ENCODE measurements around the gene STX16. TPM values are rescaled to one million over a fixed set of nuclear protein-coding genes. Genes with fewer than 3 reads are reported as not detected.

The STX16 gene
- total and polyA plus RNA-seq, 2 experiments from 2014 or later = 23.2 to 41.8 TPM

- no peaks in the 10 kb centered on the region for H3K9me3 ChIP-seq (ENCODE audit: low read depth)
- no peaks in the 10 kb centered on the region for H3K27me3 ChIP-seq
- H3K27ac ChIP-seq = no peak overlapping the region
- H3K4me1 ChIP-seq (ENCODE audit: insufficient read depth) = no peaks in the 10 kb centered on the region
- H3K36me3 ChIP-seq (replicated peaks; ENCODE audit: insufficient read depth, low read depth) = no peaks in the 10 kb centered on the region
- H3K9me2 ChIP-seq (replicated peaks; ENCODE audit: insufficient read depth) = no peaks in the 10 kb centered on the region
- 72% methylated on average over 4 of the region's 4 CpGs for WGBS (ENCODE audit: low lambda C conversion rate, missing lambda C conversion rate)
- TF ChIP-seq EZH2phosphoT487 (IDR thresholded peaks at IDR 0.05; ENCODE audit: low read depth, severe bottlenecking, unreplicated experiment) (no peak), EZH2 (IDR thresholded peaks at IDR 0.05; ENCODE audit: borderline replicate concordance) (no peak)
- TF ChIP-seq, protein P1, sequence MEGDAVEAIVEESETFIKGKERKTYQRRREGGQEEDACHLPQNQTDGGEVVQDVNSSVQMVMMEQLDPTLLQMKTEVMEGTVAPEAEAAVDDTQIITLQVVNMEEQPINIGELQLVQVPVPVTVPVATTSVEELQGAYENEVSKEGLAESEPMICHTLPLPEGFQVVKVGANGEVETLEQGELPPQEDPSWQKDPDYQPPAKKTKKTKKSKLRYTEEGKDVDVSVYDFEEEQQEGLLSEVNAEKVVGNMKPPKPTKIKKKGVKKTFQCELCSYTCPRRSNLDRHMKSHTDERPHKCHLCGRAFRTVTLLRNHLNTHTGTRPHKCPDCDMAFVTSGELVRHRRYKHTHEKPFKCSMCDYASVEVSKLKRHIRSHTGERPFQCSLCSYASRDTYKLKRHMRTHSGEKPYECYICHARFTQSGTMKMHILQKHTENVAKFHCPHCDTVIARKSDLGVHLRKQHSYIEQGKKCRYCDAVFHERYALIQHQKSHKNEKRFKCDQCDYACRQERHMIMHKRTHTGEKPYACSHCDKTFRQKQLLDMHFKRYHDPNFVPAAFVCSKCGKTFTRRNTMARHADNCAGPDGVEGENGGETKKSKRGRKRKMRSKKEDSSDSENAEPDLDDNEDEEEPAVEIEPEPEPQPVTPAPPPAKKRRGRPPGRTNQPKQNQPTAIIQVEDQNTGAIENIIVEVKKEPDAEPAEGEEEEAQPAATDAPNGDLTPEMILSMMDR (IDR thresholded peaks at IDR 0.05; ENCODE audit: poor library complexity) = no peak
- peaks cover 14% of the 10 kb centered on the region for H4K20me1 ChIP-seq (ENCODE audit: insufficient read depth, poor library complexity, severe bottlenecking)
- no peak overlapping the region for H3K4me2 ChIP-seq
- no peak overlapping the region for H2AFZ ChIP-seq
- no peak for DNase-seq (ENCODE audit: low spot score)
- no peak overlapping the region for H3K4me3 ChIP-seq
- H3K79me2 ChIP-seq = peaks cover 33% of the 10 kb centered on the region
These were observed 19.6 kb downstream of the STX16 start for GRCh38 chr20:58670659-58671058.

DNA sequence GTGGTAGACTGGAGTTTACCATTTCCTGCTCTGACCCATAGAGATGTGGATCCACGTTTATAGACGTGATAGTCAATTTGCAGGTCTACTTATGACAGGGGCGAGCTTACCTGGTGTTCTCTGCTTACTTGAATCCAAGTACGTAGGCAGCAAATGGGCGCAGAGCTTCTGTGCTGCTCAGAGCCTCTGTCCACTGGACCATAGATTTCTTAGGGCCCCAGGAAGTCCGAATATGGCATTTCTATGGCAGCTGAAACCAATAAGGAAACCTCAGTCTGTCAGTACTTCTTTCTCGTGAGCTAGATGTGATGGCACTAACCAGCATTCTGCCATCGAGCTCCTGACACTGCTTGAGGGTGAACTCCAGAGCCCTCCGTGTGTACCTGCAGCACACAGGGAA, 22.0 kb downstream of the STX16 start:
- TF ChIP-seq EZH2phosphoT487 (IDR thresholded peaks at IDR 0.05; ENCODE audit: low read depth, severe bottlenecking, unreplicated experiment) (no peak), EZH2 (IDR thresholded peaks at IDR 0.05; ENCODE audit: borderline replicate concordance) (no peak)
- TF ChIP-seq, protein P1 (IDR thresholded peaks at IDR 0.05; ENCODE audit: poor library complexity) = no peak
- Histone ChIP-seq H3K27ac (no peak overlapping the region), H3K27me3 (no peaks in the 10 kb centered on the region), H3K9me3 (ENCODE audit: low read depth) (no peaks in the 10 kb centered on the region), H2AFZ (no peak overlapping the region), H3K9me2 (replicated peaks; ENCODE audit: insufficient read depth) (no peaks in the 10 kb centered on the region), H3K4me3 (no peak overlapping the region), H3K4me1 (ENCODE audit: insufficient read depth) (no peaks in the 10 kb centered on the region), H3K36me3 (replicated peaks; ENCODE audit: insufficient read depth, low read depth) (no peaks in the 10 kb centered on the region), H4K20me1 (ENCODE audit: insufficient read depth, poor library complexity, severe bottlenecking) (peaks cover 7% of the 10 kb centered on the region), H3K4me2 (no peak overlapping the region), H3K79me2 (peaks cover 12% of the 10 kb centered on the region)
- 97% methylated on average over 9 of the region's 9 CpGs for WGBS (ENCODE audit: low lambda C conversion rate, missing lambda C conversion rate)
- DNase-seq (ENCODE audit: low spot score) = no peak

DNA sequence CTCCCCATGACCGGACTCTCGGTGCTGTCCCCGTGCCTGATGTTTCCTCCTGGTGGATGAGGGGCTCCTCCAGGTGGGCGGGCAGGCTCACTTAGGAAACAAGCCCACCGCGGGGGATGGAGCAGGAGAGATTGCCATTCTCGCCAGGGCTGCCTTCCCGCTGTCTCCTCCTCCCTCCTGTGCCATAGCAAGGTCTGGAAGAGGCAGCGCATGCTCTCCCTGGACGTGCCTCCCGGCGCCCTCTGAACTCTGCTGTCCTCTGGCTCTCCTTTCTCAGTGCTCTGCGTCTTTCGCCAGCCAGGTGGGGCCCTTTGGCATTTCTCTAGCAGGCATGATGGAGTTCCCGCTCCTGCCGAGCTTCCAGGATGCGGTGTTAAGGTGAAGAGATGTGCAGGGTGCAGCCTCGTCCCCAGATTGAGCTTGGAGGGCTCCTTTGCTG, 24.1 kb downstream of the STX16 start:
- no peak overlapping the region for H3K4me2 ChIP-seq
- H3K36me3 ChIP-seq (replicated peaks; ENCODE audit: insufficient read depth, low read depth) = no peaks in the 10 kb centered on the region

More for the DNA sequence above, 24.1 kb downstream of the STX16 start:
- DNase-seq (ENCODE audit: low spot score) = no peak
- H4K20me1 ChIP-seq (ENCODE audit: insufficient read depth, poor library complexity, severe bottlenecking) = peaks cover 11% of the 10 kb centered on the region
- no peak overlapping the region for H3K4me3 ChIP-seq
- no peaks in the 10 kb centered on the region for H3K9me2 ChIP-seq (replicated peaks; ENCODE audit: insufficient read depth)
- H3K79me2 ChIP-seq = peaks cover 4% of the 10 kb centered on the region
- H3K27me3 ChIP-seq = no peaks in the 10 kb centered on the region
- H2AFZ ChIP-seq = no peak overlapping the region
- no peaks in the 10 kb centered on the region for H3K9me3 ChIP-seq (ENCODE audit: low read depth)
- H3K4me1 ChIP-seq (ENCODE audit: insufficient read depth) = no peaks in the 10 kb centered on the region
- no peak for TF ChIP-seq EZH2phosphoT487 (IDR thresholded peaks at IDR 0.05; ENCODE audit: low read depth, severe bottlenecking, unreplicated experiment)
- TF ChIP-seq, protein P1 (IDR thresholded peaks at IDR 0.05; ENCODE audit: poor library complexity) = no peak
- no peak for TF ChIP-seq EZH2 (IDR thresholded peaks at IDR 0.05; ENCODE audit: borderline replicate concordance)
- WGBS (ENCODE audit: low lambda C conversion rate, missing lambda C conversion rate) = 97% methylated on average over 18 of the region's 18 CpGs
- no peak overlapping the region for H3K27ac ChIP-seq

Data from hepatocyte (in vitro differentiated cells).